HepG2 (cell line): Measurements from ENCODE around the gene SDK1. TPM values are rescaled to one million over a fixed set of nuclear protein-coding genes. Genes with fewer than 3 reads are reported as not detected.

Experiments
- ATAC-seq: fragments of 200-7000 bp; cut with Tn5 transposase; 3 replicates; pipeline ENCODE4 v1.9.1; 2020; ENCODE audit warnings: mild to moderate bottlenecking, moderate library complexity
- BruUV-seq: library from RNA; stranded (reverse); fragments of 400-500 nt; replicated peaks from 2 replicates; lab custom pipeline; 2021; lab: Mats Ljungman, UMichigan
- CTCF ChIA-PET: fragments of 300-600 bp; formaldehyde crosslinking; extraction: SDS; loops from one replicate; lab custom pipeline; 2021; ENCODE audit warnings: low total read pairs, inconsistent platforms, low intra/inter-chr PET ratio; lab: Yijun Ruan, JAX
- POLR2A ChIA-PET: fragments of 350-600 bp; sonication (Branson Sonifier 250); formaldehyde crosslinking; loops from one replicate; lab custom pipeline; 2020; ENCODE audit warnings: antibody characterized with exemption, inconsistent platforms; lab: Yijun Ruan, JAX
- DNase-seq: peaks from one replicate; pipeline ENCODE4 v3.0.0-alpha.2; 2015; ENCODE audit warnings: low spot score
- FAIRE-seq: peaks from 3 replicates; lab custom pipeline; 2011; peaks lifted over from hg19 to GRCh38; lab: Jason Lieb, UNC
- H2AFZ ChIP-seq: one replicate; pipeline ENCODE4 v1.6.1; 2011; ENCODE audit warnings: low read length, inconsistent platforms
- H3K27ac ChIP-seq: fragments of 300-600 bp; 3 replicates; pipeline ENCODE4 v1.8.0; 2011; ENCODE audit warnings: mixed run types, mild to moderate bottlenecking, mixed read lengths, low read length, inconsistent platforms; ENCODE audit not compliant: insufficient read depth; ENCODE audit errors: extremely low read length
- H3K27me3 ChIP-seq, 2 experiments: fragments of 200-600 bp in 1 of 2; 2 replicates in 1 of 2; 3 replicates in 1 of 2; pipeline versions ENCODE4 v1.6.0 to v1.8.0; 2011; ENCODE audit warnings: low read length in 2 of 2, mild to moderate bottlenecking in 2 of 2, moderate library complexity in 2 of 2, inconsistent platforms in 1 of 2; ENCODE audit not compliant: insufficient read depth in 2 of 2, control insufficient read depth in 1 of 2
- H3K36me3 ChIP-seq, 2 experiments: fragments of 200-600 bp in 1 of 2; replicated peaks in 1 of 2; 2 replicates in 1 of 2; 3 replicates in 1 of 2; pipeline versions ENCODE4 v1.5.1 to v1.8.0; 2011; ENCODE audit warnings: low read length in 2 of 2, inconsistent platforms in 1 of 2; ENCODE audit not compliant: insufficient read depth in 2 of 2, control insufficient read depth in 1 of 2
- H3K4me1 ChIP-seq: 2 replicates; pipeline ENCODE4 v1.5.1; 2012; ENCODE audit warnings: low read length, inconsistent platforms; ENCODE audit not compliant: insufficient read depth
- H3K4me2 ChIP-seq: 2 replicates; pipeline ENCODE4 v1.6.0; 2011; ENCODE audit warnings: low read depth, low read length, inconsistent platforms
- H3K4me3 ChIP-seq, 3 experiments: fragments of 200-600 bp in 1 of 3; sonication (generic), shearing (Covaris generic) in 1 of 3; replicated peaks in 1 of 3; 2 replicates each; pipeline ENCODE4 v1.5.1; 2011 to 2016; ENCODE audit warnings: low read length in 3 of 3, inconsistent platforms in 2 of 3, low read depth in 2 of 3, mild to moderate bottlenecking in 2 of 3, control low read depth in 1 of 3, mixed read lengths in 1 of 3; ENCODE audit not compliant: insufficient read depth in 1 of 3
- H3K79me2 ChIP-seq: one replicate; pipeline ENCODE4 v1.6.1; 2011; ENCODE audit warnings: low read length, inconsistent platforms; ENCODE audit not compliant: insufficient read depth
- H3K9ac ChIP-seq: 2 replicates; pipeline ENCODE4 v1.6.0; 2011; ENCODE audit warnings: mild to moderate bottlenecking, low read depth, low read length, inconsistent platforms; ENCODE audit not compliant: insufficient read depth
- H3K9me3 ChIP-seq: 2 replicates; pipeline ENCODE4 v1.5.1; 2012; ENCODE audit warnings: mild to moderate bottlenecking, low read length
- H4K20me1 ChIP-seq: 2 replicates; pipeline ENCODE4 v1.6.0; 2011; ENCODE audit warnings: inconsistent platforms, mild to moderate bottlenecking, low read length, moderate library complexity; ENCODE audit not compliant: insufficient read depth
- GMEB1 ChIP-seq: sonication (generic); formaldehyde crosslinking; IDR thresholded peaks from 2 replicates; pipeline ENCODE4 v1.5.1; 2020; ENCODE audit warnings: missing genetic modification reagents, mild to moderate bottlenecking, borderline replicate concordance
- HDAC1 ChIP-seq: sonication (generic); formaldehyde crosslinking; IDR thresholded peaks from 2 replicates; pipeline ENCODE4 v1.5.1; 2020; ENCODE audit warnings: mild to moderate bottlenecking, missing genetic modification reagents
- MTF2 ChIP-seq: sonication (generic); formaldehyde crosslinking; IDR thresholded peaks from 2 replicates; pipeline ENCODE4 v1.5.0; 2020; ENCODE audit warnings: missing genetic modification reagents, borderline replicate concordance
- RFX5 ChIP-seq: IDR thresholded peaks from 2 replicates; pipeline ENCODE4 v1.6.1; 2011; ENCODE audit warnings: low read depth, low read length, improper control_type of control experiment
- SALL2 ChIP-seq: sonication (generic); formaldehyde crosslinking; IDR thresholded peaks from 2 replicates; pipeline ENCODE4 v1.8.1; 2023; ENCODE audit warnings: mild to moderate bottlenecking, missing genetic modification reagents, inconsistent platforms
- ZNF496 ChIP-seq: sonication (generic); formaldehyde crosslinking; IDR thresholded peaks from 2 replicates; pipeline ENCODE4 v1.8.1; 2023; ENCODE audit warnings: mild to moderate bottlenecking, moderate library complexity, missing genetic modification reagents; ENCODE audit not compliant: insufficient replicate concordance
- ZNF570 ChIP-seq: sonication (generic); formaldehyde crosslinking; IDR thresholded peaks from 2 replicates; pipeline ENCODE4 v1.4.0; 2020; ENCODE audit warnings: mild to moderate bottlenecking, missing genetic modification reagents, borderline replicate concordance
- WGBS: methylation state at CpG from one replicate; pipeline ENCODE4 v1.1.6; 2017; ENCODE audit warnings: low lambda C conversion rate; 5-methylcytosine and 5-hydroxymethylcytosine counted together
- in situ Hi-C: cut with HindIII; loops from 2 replicates; pipeline ENCODE4 v1.10.0; 2017; ENCODE audit warnings: low pct_unique_long_range_greater_than_20kb; ENCODE audit not compliant: extremely low pct_ligation_motif_present
- intact Hi-C: fragments of 100-400 bp; cut with micrococcal nuclease; formaldehyde crosslinking; loops from one replicate; pipeline ENCODE4 v1.10.0; 2022; ENCODE audit not compliant: unreplicated experiment
- polyA plus RNA-seq, 8 experiments: library from polyadenylated mRNA; depleted of rRNA in 3 of 8; stranded (reverse) in 7 of 8; unstranded in 1 of 8; fragments of >200 nt; fragmentation: Illumina TruSeq in 4 of 8; extraction: Trizol in 4 of 8; gene quantifications; 2 replicates each; pipeline versions ENCODE4 v1.2.1 to v1.2.3, GENCODE V29; 2011 to 2016; ENCODE audit warnings: low read depth in 4 of 8, missing spikeins in 1 of 8, mixed read lengths in 1 of 8; ENCODE audit not compliant: insufficient read depth in 1 of 8
- total RNA-seq, 5 experiments: library from RNA; depleted of rRNA; stranded (reverse); fragments of >200 nt; fragmentation: Illumina TruSeq; extraction: Trizol; gene quantifications; 2 replicates each; pipeline ENCODE4 v1.2.3, GENCODE V29; 2016; ENCODE audit warnings: low read depth in 1 of 5
- TF ChIP-seq, protein P1 (sequence below): sonication (generic); formaldehyde crosslinking; IDR thresholded peaks from 2 replicates; pipeline ENCODE4 v1.4.0; 2020; ENCODE audit warnings: mild to moderate bottlenecking, low read depth, missing genetic modification reagents
- TF ChIP-seq, protein P2 (sequence below): sonication (generic); formaldehyde crosslinking; conservative IDR thresholded peaks from 2 replicates; pipeline ENCODE4 v1.5.0; 2020; ENCODE audit warnings: missing genetic modification reagents

Gene SDK1
- total and polyA plus RNA-seq, 2 of the 13 experiments (the other 11 are each of a cell fraction or from before 2014, with no cell fraction given) = 0.35 to 2.4 TPM

DNA sequence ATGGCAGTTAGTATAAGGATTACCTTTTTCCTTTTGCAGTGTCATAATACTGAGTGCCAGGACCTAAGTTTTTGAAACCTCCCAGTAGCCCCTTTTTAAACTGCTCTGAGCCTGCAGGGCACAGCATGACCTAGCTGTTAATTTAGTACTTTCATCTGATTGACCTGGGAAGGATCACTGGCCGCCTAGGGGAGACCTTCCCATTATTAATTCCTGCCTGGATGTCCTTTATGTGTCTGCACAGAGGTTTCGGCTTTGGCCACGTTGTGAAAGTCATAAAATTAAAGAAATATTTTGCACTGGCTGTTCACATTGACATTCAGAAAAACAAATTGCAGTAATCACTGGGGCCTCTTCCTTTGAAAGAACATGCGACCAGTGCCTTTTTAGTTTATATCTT, 290.2 kb downstream of the SDK1 start (continued):
- TF ChIP-seq, protein P1, sequence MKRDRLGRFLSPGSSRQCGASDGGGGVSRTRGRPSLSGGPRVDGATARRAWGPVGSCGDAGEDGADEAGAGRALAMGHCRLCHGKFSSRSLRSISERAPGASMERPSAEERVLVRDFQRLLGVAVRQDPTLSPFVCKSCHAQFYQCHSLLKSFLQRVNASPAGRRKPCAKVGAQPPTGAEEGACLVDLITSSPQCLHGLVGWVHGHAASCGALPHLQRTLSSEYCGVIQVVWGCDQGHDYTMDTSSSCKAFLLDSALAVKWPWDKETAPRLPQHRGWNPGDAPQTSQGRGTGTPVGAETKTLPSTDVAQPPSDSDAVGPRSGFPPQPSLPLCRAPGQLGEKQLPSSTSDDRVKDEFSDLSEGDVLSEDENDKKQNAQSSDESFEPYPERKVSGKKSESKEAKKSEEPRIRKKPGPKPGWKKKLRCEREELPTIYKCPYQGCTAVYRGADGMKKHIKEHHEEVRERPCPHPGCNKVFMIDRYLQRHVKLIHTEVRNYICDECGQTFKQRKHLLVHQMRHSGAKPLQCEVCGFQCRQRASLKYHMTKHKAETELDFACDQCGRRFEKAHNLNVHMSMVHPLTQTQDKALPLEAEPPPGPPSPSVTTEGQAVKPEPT = no peak
- TF ChIP-seq ZNF496 (CRISPR knock-in tag) (no peak), GMEB1 (CRISPR knock-in tag) (no peak), HDAC1 (CRISPR knock-in tag) (no peak), ZNF570 (CRISPR knock-in tag) (no peak)

GRCh38 chr7:3591944-3592343, 290.9 kb downstream of the SDK1 start:
- H3K36me3 ChIP-seq = no peaks in the 10 kb centered on the region
- H4K20me1 ChIP-seq = no peaks in the 10 kb centered on the region
- 83% methylated on average over 4 of the region's 4 CpGs for WGBS
- FAIRE-seq (no peak), DNase-seq (no peak), ATAC-seq (no peak)
- peak; percentile 42; the same call in 1 of the 2 replicates for TF ChIP-seq RFX5
- TF ChIP-seq SALL2 (CRISPR knock-in tag) = no peak
- no peak for TF ChIP-seq MTF2
- TF ChIP-seq, protein P2, sequence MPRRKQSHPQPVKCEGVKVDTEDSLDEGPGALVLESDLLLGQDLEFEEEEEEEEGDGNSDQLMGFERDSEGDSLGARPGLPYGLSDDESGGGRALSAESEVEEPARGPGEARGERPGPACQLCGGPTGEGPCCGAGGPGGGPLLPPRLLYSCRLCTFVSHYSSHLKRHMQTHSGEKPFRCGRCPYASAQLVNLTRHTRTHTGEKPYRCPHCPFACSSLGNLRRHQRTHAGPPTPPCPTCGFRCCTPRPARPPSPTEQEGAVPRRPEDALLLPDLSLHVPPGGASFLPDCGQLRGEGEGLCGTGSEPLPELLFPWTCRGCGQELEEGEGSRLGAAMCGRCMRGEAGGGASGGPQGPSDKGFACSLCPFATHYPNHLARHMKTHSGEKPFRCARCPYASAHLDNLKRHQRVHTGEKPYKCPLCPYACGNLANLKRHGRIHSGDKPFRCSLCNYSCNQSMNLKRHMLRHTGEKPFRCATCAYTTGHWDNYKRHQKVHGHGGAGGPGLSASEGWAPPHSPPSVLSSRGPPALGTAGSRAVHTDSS (CRISPR knock-in tag) = no peak
- POLR2A ChIA-PET = no interaction called here
- intact Hi-C loops = no loop called here
- BruUV-seq = no TSS peak
- H3K79me2 ChIP-seq = no peaks in the 10 kb centered on the region
- no peak overlapping the region for H2AFZ ChIP-seq
- H3K4me3 ChIP-seq = no peak overlapping the region
- in situ Hi-C loops = no loop called here
- H3K9me3 ChIP-seq = no peaks in the 10 kb centered on the region
- no peaks in the 10 kb centered on the region for H3K27me3 ChIP-seq
- CTCF ChIA-PET = no interaction called here
- H3K9ac ChIP-seq = no peak overlapping the region
- H3K27ac ChIP-seq = no peak overlapping the region
- peaks cover 35% of the 10 kb centered on the region for H3K4me1 ChIP-seq
- H3K4me2 ChIP-seq = peak overlapping the region; percentile 9; the same call in 1 of the 2 replicates
